SU-DHL-6 (cell line): ENCODE results near the gene TMPRSS11B.

ENCODE experiments used
- CTCF ChIP-seq: fragments of 200-600 bp; sonication (generic); IDR thresholded peaks from one replicate; pipeline ENCODE4 v1.5.1; 2017; ENCODE audit warnings: antibody characterized with exemption, mild to moderate bottlenecking, low read length, moderate library complexity; ENCODE audit not compliant: insufficient read depth, poor library complexity, severe bottlenecking
- EZH2phosphoT487 ChIP-seq: fragments of 200-600 bp; sonication (generic), shearing (Covaris generic); conservative IDR thresholded peaks from 2 replicates; pipeline ENCODE4 v1.6.1; 2018; ENCODE audit warnings: mild to moderate bottlenecking, antibody characterized with exemption, low read length, moderate library complexity, mixed read lengths

- TF ChIP-seq CTCF (no peak), EZH2phosphoT487 (no peak)
Measured at GRCh38 chr4:68183417-68183816, 62.1 kb downstream of the TMPRSS11B start.
